ENCODE measurements around the gene SLC66A2.

Gene SLC66A2

GRCh38 chr18:79859314-79859713, 92.1 kb downstream of the SLC66A2 start:
- H3K27me3 Mint-ChIP-seq, result peaks cover 27% of the 10 kb centered on the region
- no peak overlapping the region for H3K27ac Mint-ChIP-seq (ENCODE audit: low read depth)
- ATAC-seq (replicated peaks; ENCODE audit: extremely low read depth, poor library complexity, severe bottlenecking) (no peak), DNase-seq (ENCODE audit: low spot score in 2 of 2) (no peak)
- peaks cover 10% of the 10 kb centered on the region for H3K9me3 Mint-ChIP-seq
- H3K4me3 Mint-ChIP-seq, result no peak overlapping the region
- H3K36me3 Mint-ChIP-seq (ENCODE audit: insufficient read depth), result peaks cover 5% of the 10 kb centered on the region
- H3K4me1 Mint-ChIP-seq, result peaks cover 6% of the 10 kb centered on the region

GRCh38 chr18:79857082-79857671, 94.3 kb downstream of the SLC66A2 start:
- H3K9me3 Mint-ChIP-seq, result peaks cover 10% of the 10 kb centered on the region
- H3K27ac Mint-ChIP-seq (ENCODE audit: low read depth), result no peak overlapping the region
- no peak overlapping the region for H3K4me3 Mint-ChIP-seq
- no peak for DNase-seq (ENCODE audit: low spot score in 2 of 2)
- peaks cover 5% of the 10 kb centered on the region for H3K36me3 Mint-ChIP-seq (ENCODE audit: insufficient read depth)
- no peak for ATAC-seq (replicated peaks; ENCODE audit: extremely low read depth, poor library complexity, severe bottlenecking)
- peaks cover 6% of the 10 kb centered on the region for H3K4me1 Mint-ChIP-seq
- H3K27me3 Mint-ChIP-seq, result peaks cover 34% of the 10 kb centered on the region

- ATAC-seq (replicated peaks; ENCODE audit: extremely low read depth, poor library complexity, severe bottlenecking) (no peak), DNase-seq (ENCODE audit: low spot score in 2 of 2) (no peak)
- H3K27me3 Mint-ChIP-seq, result peaks cover 34% of the 10 kb centered on the region
- H3K9me3 Mint-ChIP-seq, result peaks cover 4% of the 10 kb centered on the region
- H3K4me3 Mint-ChIP-seq, result no peak overlapping the region
- H3K36me3 Mint-ChIP-seq (ENCODE audit: insufficient read depth), result peaks cover 5% of the 10 kb centered on the region
- peaks cover 6% of the 10 kb centered on the region for H3K4me1 Mint-ChIP-seq
- no peak overlapping the region for H3K27ac Mint-ChIP-seq (ENCODE audit: low read depth)
Measured at GRCh38 chr18:79856119-79857007, 95.1 kb downstream of the SLC66A2 start.

- Mint-ChIP-seq H3K27me3 (peaks cover 34% of the 10 kb centered on the region), H3K4me1 (peaks cover 6% of the 10 kb centered on the region), H3K4me3 (no peak overlapping the region), H3K27ac (ENCODE audit: low read depth) (no peak overlapping the region), H3K9me3 (no peaks in the 10 kb centered on the region), H3K36me3 (ENCODE audit: insufficient read depth) (peaks cover 3% of the 10 kb centered on the region)
- ATAC-seq (replicated peaks; ENCODE audit: extremely low read depth, poor library complexity, severe bottlenecking), result no peak
- DNase-seq (ENCODE audit: low spot score in 2 of 2), result no peak
Measured at GRCh38 chr18:79855147-79855933, 96.1 kb downstream of the SLC66A2 start.

DNA sequence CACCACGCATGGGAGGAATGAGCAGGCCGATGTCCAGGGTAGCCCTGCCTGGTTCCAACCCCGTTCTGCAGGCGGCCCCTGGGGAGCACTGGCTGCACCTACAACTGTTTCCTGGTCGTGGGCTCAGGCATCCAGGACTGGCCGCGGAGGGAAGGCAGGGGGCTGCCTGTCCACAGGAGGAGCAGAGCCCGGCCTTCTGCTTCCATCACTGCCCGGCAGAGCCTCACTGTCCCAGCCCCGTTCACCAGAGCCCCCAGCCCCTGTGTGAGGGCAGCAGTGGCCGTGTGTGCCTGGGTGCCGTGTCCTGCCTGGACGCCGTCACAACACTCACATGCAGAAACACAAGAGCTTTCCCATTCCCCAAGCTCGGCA, 97.5 kb downstream of the SLC66A2 start:
- Mint-ChIP-seq H3K9me3 (no peaks in the 10 kb centered on the region), H3K27ac (ENCODE audit: low read depth) (no peak overlapping the region), H3K27me3 (peaks cover 30% of the 10 kb centered on the region), H3K4me3 (no peak overlapping the region), H3K4me1 (peaks cover 6% of the 10 kb centered on the region), H3K36me3 (ENCODE audit: insufficient read depth) (peaks cover 3% of the 10 kb centered on the region)
- no peak for ATAC-seq (replicated peaks; ENCODE audit: extremely low read depth, poor library complexity, severe bottlenecking)
- no peak for DNase-seq (ENCODE audit: low spot score in 2 of 2)

DNA sequence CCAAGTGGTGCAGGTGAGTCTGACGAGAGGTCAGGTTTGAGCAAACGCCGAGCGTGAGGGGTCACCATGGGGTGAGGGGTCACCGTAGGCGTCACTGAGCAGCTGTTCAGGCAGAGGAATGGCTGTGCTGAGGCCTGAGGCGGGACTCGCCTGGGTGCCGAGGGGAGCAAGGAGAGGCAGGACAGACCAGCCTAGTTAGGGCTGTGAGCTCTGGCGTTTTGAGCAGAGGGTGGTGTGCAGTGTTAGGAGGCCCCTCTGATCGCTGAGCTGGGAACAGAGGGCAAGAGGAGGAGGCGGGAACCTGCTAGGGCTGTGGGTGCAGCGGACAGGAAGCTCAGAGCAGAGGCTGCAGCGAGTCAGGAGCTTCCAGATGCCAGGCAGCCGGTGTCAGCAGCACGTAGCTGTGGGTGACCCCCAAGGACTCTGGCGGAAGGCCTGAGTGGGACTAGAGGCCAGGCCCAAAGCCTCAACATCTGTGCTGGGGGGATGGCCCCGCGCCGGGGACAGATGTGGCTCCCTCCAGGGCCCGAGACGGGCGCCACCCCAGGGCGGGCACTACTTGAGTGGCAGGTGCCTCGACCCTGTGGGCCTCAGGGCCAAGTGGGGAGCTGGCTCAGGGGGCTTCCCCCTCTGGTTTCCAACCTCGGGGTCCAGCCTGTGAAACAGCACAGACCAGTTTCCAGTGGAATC, 98.0 kb downstream of the SLC66A2 start:
- H3K27ac Mint-ChIP-seq (ENCODE audit: low read depth), result no peak overlapping the region
- peaks cover 6% of the 10 kb centered on the region for H3K4me1 Mint-ChIP-seq
- no peak overlapping the region for H3K4me3 Mint-ChIP-seq
- peaks cover 24% of the 10 kb centered on the region for H3K27me3 Mint-ChIP-seq
- DNase-seq (ENCODE audit: low spot score in 2 of 2), result no peak
- ATAC-seq (replicated peaks; ENCODE audit: extremely low read depth, poor library complexity, severe bottlenecking), result no peak
- H3K9me3 Mint-ChIP-seq, result no peaks in the 10 kb centered on the region
- H3K36me3 Mint-ChIP-seq (ENCODE audit: insufficient read depth), result peaks cover 3% of the 10 kb centered on the region

DNA sequence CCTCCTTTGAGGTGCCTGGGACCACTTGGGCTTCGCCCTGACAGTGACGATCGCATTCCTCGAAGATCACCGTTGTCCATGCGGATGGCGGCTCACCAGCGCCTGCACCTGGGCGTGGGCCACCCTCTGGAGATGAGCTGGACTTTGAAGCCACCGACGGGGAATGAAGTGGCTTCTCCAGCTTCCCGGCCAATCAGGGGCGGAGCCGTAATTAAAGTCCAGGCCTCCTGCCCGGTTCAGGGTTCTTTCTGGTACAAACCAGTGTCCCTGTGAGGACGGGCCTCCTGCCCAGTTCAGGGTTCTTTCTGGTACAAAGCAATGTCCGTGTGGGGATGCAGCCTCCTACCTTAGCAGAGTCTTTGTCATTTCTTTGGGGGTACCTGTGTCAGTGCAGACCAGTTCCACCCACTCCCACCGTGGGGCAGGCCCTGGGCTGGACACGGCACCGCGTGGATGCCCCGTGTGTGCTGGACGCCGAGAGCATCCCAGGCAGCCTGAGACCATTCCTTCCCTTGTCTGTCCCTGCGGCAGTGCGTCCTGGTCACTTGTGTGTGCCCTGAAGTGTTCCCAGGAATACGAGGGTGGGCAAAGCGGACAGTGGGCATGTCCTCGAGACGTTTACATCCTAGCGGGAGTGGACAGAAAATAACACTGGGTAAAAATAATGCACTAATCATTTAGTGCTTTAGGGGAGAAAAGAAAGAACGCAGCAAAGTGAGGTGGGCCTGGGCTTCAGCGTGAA, 98.7 kb downstream of the SLC66A2 start:
- no peak for ATAC-seq (replicated peaks; ENCODE audit: extremely low read depth, poor library complexity, severe bottlenecking)
- peaks cover 24% of the 10 kb centered on the region for H3K27me3 Mint-ChIP-seq
- no peak for DNase-seq (ENCODE audit: low spot score in 2 of 2)
- H3K27ac Mint-ChIP-seq (ENCODE audit: low read depth), result no peak overlapping the region
- H3K9me3 Mint-ChIP-seq, result no peaks in the 10 kb centered on the region
- peaks cover 6% of the 10 kb centered on the region for H3K4me1 Mint-ChIP-seq
- H3K4me3 Mint-ChIP-seq, result no peak overlapping the region
- no peaks in the 10 kb centered on the region for H3K36me3 Mint-ChIP-seq (ENCODE audit: insufficient read depth)

Data from central memory CD8-positive, alpha-beta T cell (primary cell).